ENCODE results near the gene PNMA8B.

DNA sequence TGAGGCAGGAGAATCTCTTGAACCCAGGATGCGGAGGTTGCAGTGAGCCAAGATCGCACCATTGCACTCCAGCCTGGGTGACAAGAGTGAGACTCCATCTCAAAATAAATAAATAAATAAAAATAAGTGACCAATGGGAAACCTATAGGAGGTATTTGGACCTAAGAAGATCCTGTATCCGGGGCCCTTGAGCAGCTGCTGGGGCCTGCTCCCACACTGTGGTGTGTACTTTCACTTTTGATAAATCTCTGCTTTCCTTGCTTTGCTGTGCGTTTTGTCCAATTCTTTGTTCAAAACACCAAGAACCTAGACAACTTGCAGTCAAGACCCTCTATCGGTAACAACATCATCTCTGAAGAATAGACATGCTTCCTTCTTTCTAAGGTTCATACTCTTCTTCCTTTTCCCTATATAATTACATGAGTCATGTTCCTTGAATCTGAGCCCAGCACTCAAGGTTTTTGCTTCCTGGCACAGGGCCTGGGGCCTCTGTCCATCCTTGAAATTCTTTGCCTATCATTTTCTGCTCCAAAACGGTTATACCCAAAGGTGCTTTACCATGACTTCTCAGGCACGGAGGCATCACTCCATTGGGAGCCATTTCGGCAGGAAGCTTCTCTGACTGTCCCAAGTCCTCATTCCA is 52.7 kb downstream of the PNMA8B start:
- TF ChIP-seq, protein P1, sequence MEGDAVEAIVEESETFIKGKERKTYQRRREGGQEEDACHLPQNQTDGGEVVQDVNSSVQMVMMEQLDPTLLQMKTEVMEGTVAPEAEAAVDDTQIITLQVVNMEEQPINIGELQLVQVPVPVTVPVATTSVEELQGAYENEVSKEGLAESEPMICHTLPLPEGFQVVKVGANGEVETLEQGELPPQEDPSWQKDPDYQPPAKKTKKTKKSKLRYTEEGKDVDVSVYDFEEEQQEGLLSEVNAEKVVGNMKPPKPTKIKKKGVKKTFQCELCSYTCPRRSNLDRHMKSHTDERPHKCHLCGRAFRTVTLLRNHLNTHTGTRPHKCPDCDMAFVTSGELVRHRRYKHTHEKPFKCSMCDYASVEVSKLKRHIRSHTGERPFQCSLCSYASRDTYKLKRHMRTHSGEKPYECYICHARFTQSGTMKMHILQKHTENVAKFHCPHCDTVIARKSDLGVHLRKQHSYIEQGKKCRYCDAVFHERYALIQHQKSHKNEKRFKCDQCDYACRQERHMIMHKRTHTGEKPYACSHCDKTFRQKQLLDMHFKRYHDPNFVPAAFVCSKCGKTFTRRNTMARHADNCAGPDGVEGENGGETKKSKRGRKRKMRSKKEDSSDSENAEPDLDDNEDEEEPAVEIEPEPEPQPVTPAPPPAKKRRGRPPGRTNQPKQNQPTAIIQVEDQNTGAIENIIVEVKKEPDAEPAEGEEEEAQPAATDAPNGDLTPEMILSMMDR (IDR thresholded peaks at IDR 0.05), result no peak
- TF ChIP-seq POLR2A (IDR thresholded peaks at IDR 0.05), result no peak
